Femur (tissue), 1 donor: Measurements from ENCODE around the gene NKIRAS1.
"Not testable (repeated sequence)": the region's sequence is repeated elsewhere in the genome, so short reads cannot be mapped to it uniquely, and the experiment has no call there.

ENCODE experiments used
- DNase-seq: peaks from one replicate; pipeline ENCODE4 v3.0.0-alpha.2; 2017

NKIRAS1 gene

GRCh38 chr3:23895181-23895580 is 21.6 kb downstream of the NKIRAS1 start:
- DNase-seq = no peak

GRCh38 chr3:23894254-23895061 is 22.3 kb downstream of the NKIRAS1 start:
- no peak for DNase-seq

- DNase-seq = no peak
These were observed 26.8 kb downstream of the NKIRAS1 start for GRCh38 chr3:23889950-23890349.

GRCh38 chr3:23889386-23889785 is 27.4 kb downstream of the NKIRAS1 start:
- DNase-seq = no peak

GRCh38 chr3:23888617-23889228 is 28.1 kb downstream of the NKIRAS1 start:
- no peak for DNase-seq

GRCh38 chr3:23886311-23886710 is 30.5 kb downstream of the NKIRAS1 start:
- no peak for DNase-seq

- no peak for DNase-seq
These were observed 31.6 kb downstream of the NKIRAS1 start for GRCh38 chr3:23885210-23885609.

GRCh38 chr3:23884481-23884880 is 32.3 kb downstream of the NKIRAS1 start:
- no peak for DNase-seq

GRCh38 chr3:23882487-23882918 is 34.3 kb downstream of the NKIRAS1 start:
- no peak for DNase-seq

GRCh38 chr3:23881993-23882392 is 34.8 kb downstream of the NKIRAS1 start:
- not testable (repeated sequence) for DNase-seq

GRCh38 chr3:23880703-23881339 is 36.0 kb downstream of the NKIRAS1 start:
- no peak for DNase-seq

- no peak for DNase-seq
These were observed 37.3 kb downstream of the NKIRAS1 start for GRCh38 chr3:23879485-23879884.

- no peak for DNase-seq
These were observed 39.3 kb downstream of the NKIRAS1 start for GRCh38 chr3:23877329-23877980.

GRCh38 chr3:23876923-23877322 is 39.9 kb downstream of the NKIRAS1 start:
- DNase-seq = no peak

GRCh38 chr3:23875113-23875725 is 41.6 kb downstream of the NKIRAS1 start:
- no peak for DNase-seq

- no peak for DNase-seq
These were observed 42.3 kb downstream of the NKIRAS1 start for GRCh38 chr3:23874359-23875112.

GRCh38 chr3:23873941-23874340 is 42.8 kb downstream of the NKIRAS1 start:
- DNase-seq = no peak

- no peak for DNase-seq
These were observed 44.5 kb downstream of the NKIRAS1 start for GRCh38 chr3:23872330-23872729.

- DNase-seq = not testable (repeated sequence)
These were observed 45.4 kb downstream of the NKIRAS1 start for GRCh38 chr3:23871361-23871760.

- not testable (repeated sequence) for DNase-seq
These were observed 46.1 kb downstream of the NKIRAS1 start for GRCh38 chr3:23870663-23871043.

GRCh38 chr3:23869977-23870662 is 46.7 kb downstream of the NKIRAS1 start:
- DNase-seq = no peak

- DNase-seq = no peak
These were observed 49.0 kb downstream of the NKIRAS1 start for GRCh38 chr3:23867838-23868237.
